Right ventricle myocardium superior (tissue), 1 donor: Measurements from ENCODE around the gene ENAH. TPM values are rescaled to one million over a fixed set of nuclear protein-coding genes. Genes with fewer than 3 reads are reported as not detected.
"Not testable (repeated sequence)": the region's sequence is repeated elsewhere in the genome, so short reads cannot be mapped to it uniquely, and the experiment has no call there.

Experiments used
- ATAC-seq: fragments of 200-7000 bp; cut with Tn5 transposase; one replicate; pipeline ENCODE4 v1.9.1; 2020; ENCODE audit warnings: mild to moderate bottlenecking; ENCODE audit not compliant: poor library complexity
- DNase-seq: peaks from one replicate; pipeline ENCODE4 v3.0.0-alpha.2; 2020
- intact Hi-C: fragments of 100-400 bp; cut with DNase I; formaldehyde crosslinking; loops from one replicate; pipeline ENCODE4 v1.11.2; 2022
- total RNA-seq: library from RNA; stranded (reverse); fragmentation: NEBNext Ultra II Directional; extraction: Animal tissue kit (Norgen Biotek cat#: 25700); gene quantifications from one replicate; pipeline ENCODE4 v1.2.1, GENCODE V29; 2021
- donor health status: DM: no; HTN: yes; CAD: no; lungs with severe emphysema.

Gene ENAH
- total RNA-seq, 1 donor from 2014 or later = 70.4 TPM

DNA sequence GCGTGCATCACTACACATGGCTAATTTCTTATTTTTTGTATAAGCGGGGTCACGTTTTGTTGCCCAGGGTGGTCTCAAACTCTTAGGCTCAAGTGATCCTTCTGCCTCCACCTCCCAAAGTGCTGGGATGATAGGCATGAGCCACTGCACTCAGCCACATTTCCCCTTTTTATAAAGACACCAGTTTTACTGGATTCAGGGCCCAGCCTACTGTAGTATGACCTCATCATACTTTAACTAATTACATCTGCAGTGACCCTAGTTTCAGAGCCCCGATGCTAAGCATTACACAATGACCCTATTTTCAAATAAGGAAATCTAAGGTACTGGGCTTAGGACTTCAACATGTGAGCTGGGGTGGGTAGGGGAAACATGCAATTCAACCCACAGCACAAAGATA is 31.8 kb upstream of the ENAH start:
- no peak for DNase-seq
- ATAC-seq = no peak
- intact Hi-C loops = no loop called here

DNA sequence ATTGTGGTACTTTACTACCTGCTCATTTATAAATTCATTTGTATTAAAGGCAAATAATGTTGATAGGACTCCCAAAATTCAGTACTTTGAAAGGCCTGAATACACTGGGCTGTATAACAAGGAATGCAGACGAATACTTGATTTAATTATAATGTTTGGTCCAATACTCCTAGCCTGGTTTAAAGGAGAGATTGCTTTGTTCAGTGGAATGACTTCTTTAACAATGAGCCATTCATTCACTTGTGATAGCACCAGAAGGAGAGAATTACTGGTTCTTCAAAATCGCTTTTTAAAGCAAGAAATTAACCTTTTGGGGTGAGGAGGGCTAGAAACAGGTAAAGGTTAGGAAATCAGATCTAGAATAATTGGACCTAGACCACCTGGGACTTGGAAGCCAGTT is 28.3 kb upstream of the ENAH start:
- no peak for ATAC-seq
- intact Hi-C loops = no loop called here
- DNase-seq = no peak

DNA sequence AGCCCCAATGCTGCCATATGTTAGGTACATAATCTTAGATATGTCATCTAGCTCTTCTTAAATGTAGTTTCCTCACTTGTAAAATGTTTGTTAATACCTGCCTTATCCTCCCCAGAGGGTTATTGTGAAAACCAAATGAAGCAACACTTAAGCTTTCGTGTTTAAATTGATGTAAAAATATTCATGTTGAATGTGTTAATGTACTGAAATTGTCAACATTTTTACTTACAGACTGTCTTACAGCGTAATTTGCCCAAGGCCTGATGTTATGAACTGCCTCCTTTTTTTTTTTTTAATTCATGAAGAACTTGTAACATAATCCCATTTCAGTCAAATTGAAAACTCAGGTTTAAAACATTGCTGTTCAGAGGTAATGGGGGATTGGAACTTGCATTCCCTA is 25.6 kb upstream of the ENAH start:
- DNase-seq (no peak), ATAC-seq (no peak)
- intact Hi-C loops = no loop called here

DNA sequence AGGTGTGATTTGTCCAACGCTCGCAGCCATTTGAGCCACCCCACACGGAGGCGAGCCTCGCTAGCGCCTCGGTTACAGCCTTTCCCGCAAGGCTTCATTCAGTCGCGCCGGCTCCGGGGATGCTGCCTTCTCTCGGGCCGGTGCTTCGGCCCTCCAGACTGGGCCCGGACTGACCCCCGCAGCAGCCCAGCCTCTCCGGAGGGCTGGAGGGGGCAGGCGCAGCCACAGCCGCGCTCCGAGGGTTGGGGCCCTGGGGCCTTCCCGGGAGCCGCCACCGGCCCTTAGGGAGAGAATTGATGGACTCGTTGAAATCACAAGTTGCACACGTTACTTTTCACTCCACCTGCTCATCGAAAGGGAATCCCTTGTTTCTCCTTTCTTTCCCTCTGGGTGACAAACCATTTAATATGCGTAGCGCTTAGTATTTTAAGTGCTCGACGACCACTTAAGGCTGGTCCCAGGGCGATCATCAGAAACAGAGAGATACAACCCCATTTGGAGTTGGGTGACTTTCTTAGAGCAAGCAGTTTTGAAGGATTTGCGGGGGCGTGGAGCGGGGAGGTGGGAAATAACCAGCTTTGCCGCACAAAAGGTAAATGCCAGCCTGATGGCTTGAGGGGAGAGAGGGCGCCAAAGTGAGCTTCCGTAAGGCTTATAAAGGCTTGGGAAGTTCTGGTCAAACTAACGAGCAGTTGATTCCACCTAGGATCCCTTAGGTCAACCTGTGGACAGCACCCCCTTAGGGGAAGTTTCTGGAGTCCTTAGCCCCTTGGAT is 24.6 kb upstream of the ENAH start:
- peak; percentile 50 for DNase-seq
- intact Hi-C loops = no loop called here
- no peak for ATAC-seq

DNA sequence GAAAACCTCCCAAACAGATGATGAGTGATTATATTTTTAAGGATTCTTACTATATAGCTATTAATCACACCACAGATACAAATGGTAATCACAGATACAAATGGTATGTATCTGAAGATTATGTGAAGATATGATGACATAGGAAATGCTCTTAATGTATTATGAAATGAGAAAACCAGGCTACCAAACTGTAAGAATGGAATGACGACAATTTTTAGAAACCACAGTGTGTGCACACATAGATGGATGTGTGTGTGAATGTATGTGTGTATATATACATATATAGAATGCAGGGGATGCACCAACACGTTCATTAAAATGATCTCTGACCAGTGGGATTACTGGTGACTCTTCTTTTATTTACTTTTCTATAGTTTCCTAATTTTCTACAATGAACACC is 21.5 kb upstream of the ENAH start:
- DNase-seq (no peak), ATAC-seq (no peak)
- intact Hi-C loops = no loop called here

DNA sequence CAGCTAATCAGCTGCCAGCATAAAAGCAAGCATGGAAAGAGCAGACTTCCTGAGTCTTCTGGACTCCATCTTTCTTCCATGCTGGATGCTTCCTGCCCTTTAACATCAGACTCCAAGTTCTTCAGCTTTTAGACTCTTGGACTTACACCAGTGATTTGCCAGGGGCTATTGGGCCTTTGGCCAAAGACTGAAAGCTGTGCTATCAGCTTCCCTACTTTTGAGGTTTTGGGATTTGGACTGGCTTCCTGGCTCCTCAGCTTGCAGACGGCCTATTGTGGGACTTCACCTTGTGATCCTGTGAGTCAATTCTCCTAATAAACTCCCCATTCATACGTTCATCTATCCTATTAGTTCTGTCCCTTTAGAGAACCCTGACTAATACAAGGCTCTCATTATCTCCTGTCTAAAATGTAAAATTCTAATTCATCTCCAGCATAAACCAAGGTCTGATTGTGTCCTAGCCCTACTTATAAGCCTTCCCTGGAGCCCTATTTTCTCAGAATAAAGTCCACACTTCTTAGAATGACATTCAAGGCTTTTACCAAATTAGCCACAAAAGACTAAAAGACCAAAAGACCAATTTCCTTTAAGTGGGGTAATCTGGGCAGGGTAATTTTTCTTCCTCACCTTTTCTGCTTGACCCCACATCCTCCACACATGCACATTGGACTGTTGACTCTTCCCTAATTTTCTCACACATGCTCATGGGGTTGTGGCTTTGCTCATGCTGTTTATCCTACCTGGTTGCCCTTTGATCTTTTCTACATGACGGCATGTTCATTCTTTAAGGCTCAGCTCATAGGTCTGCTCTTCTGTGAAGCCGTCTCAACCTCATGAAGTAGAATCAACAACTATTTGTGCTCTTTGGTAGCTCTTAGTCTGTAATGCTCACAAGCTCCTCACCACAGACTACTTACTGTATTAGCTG is 18.1 kb upstream of the ENAH start:
- DNase-seq (no peak), ATAC-seq (no peak)
- intact Hi-C loops = no loop called here

DNA sequence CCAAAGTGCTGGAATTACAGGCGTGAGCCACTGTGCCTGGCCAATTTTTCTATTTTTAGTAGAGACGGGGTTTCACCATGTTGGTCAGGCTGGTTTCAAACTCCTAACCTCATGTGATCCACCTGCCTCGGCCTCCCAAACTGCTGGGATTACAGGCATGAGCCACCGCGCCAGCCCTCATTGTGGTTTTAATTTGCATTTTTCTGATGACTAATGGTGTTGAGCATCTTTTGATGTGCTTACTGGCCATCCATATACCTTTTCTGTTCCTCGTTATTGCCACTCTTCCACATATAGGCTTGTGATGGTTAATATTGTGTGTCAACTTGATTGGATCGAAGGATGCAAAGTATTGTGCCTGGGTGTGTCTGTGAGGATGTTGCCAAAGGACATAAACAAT is 17.4 kb upstream of the ENAH start:
- DNase-seq (no peak), ATAC-seq (no peak)
- intact Hi-C loops = no loop called here

DNA sequence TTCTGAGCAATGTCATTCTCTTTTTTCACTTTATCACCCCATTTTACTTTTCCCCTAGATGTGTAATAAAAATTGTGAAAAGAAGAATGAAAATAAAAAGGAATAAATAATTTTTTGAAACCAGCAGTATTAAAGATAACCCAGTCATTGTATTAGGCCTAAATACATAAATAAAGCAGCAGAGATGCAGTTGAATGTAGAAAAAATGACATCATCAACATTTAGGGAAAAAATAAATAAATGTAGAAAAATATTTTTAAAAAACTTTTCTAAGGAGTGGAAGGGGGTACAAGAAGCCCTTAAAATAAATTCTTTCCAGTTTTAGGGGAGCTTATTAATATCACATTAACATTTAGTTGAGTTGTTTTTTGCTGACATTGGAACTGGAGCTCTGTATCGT is 15.3 kb upstream of the ENAH start:
- intact Hi-C loops = no loop called here
- ATAC-seq = no peak
- DNase-seq = no peak

DNA sequence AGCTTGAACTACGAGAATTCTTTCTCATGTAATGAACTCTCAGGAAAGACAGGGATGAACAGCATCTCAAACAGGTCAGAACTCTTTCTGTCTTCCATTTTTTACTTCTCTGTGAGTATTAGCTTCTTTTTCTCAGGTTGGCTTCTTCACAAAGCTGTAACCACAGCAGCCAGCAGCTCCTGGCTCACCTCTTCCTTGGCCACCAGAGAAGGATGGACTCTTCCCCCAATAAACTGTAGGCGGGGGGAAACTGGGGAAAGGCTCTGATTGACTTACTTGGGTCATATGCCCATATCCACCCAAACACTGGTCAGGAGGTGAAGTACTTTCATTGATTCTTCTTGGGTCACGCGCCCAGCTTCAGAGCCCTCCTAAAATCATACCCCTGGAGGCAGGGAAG is 14.4 kb upstream of the ENAH start:
- DNase-seq (no peak), ATAC-seq (no peak)
- intact Hi-C loops = no loop called here

DNA sequence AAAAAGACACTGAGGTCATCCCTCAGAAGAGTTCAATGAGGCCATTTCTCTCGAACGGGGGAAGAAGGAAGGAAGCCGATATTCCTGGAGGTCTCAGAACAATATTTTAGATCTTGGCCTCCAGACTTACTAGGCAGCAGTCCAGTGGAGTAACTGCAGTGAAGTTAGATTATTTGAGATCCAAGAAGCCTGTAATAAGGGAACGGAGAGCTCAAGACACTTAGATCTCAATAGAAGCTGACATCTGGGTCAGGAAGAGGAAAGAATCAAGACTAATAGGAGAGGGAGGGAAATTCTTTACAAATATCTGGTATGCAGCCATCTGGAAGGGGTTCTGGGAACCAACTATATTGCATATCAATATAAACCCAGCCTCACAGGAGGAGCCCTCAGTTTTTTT is 13.6 kb upstream of the ENAH start:
- no peak for DNase-seq
- ATAC-seq = no peak
- intact Hi-C loops = no loop called here

DNA sequence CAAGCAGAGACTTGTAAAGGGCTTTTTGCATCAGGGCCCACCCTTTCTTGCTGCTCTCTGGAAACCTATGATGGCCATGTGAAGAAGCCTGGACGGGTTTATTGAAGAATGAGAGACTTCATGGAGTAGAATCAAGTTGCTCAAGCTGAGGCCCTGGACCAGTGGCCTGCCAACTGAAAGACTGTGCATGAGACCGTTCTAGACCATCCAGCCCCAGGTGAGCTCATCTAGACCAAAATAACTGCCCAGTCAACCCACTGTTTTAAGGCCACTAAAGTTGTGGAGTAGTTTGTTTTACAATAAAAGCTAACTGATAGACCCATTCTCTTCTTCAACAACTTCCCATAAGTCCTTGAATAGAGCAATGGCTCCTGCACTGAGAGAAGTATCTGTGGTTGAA is 11.8 kb upstream of the ENAH start:
- intact Hi-C loops = no loop called here
- no peak for DNase-seq
- ATAC-seq = no peak

DNA sequence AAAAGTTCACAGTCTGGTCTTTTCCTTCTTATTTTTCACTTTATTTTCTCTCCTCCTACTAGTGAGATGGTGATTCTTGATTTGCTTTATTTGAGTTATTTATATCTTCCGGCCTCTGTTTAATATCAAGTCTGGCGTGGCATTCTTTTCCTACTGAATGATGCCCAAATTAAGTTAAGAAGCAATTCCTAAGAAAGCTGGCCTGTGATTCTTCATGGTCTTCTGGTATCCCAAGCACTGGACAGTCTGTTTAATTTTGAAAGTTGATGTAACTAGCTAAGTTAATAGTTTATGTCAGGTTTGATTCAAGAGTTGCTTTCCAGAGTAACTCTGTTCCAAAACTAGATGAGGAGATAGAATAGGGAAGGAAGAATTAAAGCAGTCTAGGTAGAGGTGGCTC is 9.2 kb upstream of the ENAH start:
- intact Hi-C loops = no loop called here
- ATAC-seq (no peak), DNase-seq (no peak)

DNA sequence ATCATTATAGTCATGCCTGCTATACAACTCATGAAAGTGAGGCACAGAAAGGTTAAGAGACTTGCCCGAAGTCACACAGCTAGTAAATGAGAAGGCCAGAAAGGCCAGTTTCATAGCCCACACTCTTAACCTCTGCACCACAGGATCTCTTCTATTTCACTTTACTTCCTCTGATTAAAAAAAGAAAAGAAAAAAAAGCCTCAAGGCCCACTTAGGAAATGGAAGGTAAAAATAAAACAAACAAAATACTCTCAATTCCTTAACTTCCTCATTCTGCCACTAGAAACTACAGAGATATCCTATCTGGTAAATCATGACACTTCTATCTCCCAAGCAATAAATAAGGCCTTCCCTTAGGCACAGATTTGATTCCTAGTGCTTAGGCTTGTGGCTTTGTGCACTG is 7.6 kb upstream of the ENAH start:
- no peak for DNase-seq
- ATAC-seq = no peak
- intact Hi-C loops = no loop called here

DNA sequence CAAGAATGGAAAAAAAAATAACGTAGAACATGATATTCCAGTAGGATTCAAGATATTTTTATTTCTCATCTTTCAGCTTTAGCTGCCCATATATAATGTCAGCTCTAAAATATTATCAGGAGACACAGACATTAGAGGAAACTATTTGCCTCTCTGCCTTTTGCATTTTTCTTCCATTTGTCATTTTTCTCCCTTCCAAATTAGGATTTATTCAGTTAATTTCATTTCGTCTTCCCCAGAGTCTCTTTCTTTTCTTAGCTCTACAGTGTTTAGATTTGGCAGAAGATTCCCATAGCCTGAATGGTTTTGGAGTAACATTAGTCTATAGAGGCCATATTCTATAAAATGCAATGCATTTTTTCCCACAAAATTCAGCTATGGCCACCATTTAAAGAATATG is 5.1 kb upstream of the ENAH start:
- ATAC-seq (no peak), DNase-seq (no peak)
- intact Hi-C loops = loop anchor here (5.0 to 10.0 kb wide), 2 partner anchors 109 to 173 kb away; no protein-coding TSS in a partner anchor

DNA sequence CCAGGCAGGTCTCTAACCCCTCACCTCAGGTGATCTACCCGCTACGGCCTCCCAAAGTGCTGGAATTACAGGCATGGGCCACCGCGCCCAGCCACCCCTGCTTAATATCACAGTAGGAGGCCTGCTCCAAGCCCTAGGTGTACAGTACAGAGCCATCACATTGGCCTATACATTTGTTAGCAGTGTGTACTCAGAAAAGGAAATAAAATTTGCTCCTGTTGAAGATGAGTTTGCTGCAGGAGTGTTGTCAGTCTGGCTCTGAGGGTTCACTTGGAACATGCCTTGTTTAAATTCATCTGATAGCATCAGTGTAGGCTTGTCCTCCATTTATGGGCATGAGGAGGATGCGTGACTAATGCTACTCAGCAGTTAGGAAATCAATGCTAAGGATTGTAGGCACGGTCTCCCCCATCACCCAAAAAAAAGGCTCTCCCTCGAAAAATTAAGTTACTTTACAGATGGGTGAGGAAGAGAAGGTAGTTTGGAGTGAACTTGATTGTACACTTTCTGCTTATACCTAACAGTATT is 4.6 kb upstream of the ENAH start:
- no peak for ATAC-seq

DNA sequence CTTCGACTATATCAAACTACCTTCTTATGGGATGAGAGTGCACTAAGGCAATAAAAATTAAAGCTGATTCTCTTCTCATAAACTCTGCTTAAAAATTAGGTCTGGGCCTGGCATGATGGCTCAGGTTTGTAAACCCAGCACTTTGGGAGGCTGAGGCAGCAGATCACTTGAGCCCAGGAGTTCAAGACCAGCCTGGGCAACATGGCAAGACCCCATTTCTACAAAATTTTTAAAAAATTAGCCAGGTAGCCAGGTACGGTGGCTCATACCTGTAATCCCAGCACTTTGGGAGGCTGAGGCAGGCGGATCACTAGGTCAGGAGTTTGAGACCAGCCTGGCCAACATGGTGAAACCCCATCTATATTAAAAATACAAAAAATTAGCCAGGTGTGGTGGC is 3.3 kb upstream of the ENAH start:
- intact Hi-C loops = loop anchor here (5.0 to 10.0 kb wide), 2 partner anchors 111 to 171 kb away; no protein-coding TSS in a partner anchor
- DNase-seq, ATAC-seq: not testable (repeated sequence)

More for the DNA sequence above, 4.6 kb upstream of the ENAH start:
- intact Hi-C loops = loop anchor here (5.0 to 10.0 kb wide), 2 partner anchors 110 to 173 kb away; no protein-coding TSS in a partner anchor
- DNase-seq = no peak

DNA sequence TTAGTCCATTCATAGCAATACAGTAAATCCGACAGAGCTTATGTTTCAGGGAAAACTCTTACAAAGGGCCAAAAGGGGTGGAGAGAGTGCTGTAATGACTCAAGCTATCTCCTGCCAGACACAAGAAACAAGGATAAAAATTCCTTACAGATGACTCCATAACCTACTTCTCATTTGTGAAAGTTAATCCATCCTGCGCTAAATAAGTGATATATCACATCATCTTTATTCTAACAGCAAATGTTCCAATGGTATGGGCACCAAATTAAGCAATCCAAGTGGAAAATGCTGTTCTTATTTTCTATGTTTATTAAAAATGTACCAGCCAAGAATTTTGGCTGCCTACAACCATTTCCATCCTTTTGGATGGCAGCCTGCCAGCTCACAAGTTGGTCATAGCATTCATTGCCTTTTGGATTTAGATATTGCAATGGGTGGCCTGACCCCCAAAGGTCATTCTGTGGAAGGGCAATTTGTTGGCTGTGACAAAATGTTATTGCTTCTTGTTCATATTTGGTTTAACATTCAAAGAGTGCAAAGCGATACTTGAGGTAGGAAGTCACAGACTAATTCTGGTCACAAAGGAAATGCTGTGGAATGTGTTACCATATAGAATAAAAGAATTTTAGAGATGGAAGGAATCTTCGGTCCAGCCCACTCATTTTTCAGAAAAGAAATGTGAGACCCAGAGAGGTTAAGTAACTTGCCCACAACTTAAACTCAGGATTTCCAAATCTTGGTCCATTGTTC is 2.8 kb upstream of the ENAH start:
- intact Hi-C loops = loop anchor here (5.0 to 10.0 kb wide), 2 partner anchors 112 to 171 kb away; no protein-coding TSS in a partner anchor
- no peak for ATAC-seq
- peak; percentile 53 for DNase-seq

DNA sequence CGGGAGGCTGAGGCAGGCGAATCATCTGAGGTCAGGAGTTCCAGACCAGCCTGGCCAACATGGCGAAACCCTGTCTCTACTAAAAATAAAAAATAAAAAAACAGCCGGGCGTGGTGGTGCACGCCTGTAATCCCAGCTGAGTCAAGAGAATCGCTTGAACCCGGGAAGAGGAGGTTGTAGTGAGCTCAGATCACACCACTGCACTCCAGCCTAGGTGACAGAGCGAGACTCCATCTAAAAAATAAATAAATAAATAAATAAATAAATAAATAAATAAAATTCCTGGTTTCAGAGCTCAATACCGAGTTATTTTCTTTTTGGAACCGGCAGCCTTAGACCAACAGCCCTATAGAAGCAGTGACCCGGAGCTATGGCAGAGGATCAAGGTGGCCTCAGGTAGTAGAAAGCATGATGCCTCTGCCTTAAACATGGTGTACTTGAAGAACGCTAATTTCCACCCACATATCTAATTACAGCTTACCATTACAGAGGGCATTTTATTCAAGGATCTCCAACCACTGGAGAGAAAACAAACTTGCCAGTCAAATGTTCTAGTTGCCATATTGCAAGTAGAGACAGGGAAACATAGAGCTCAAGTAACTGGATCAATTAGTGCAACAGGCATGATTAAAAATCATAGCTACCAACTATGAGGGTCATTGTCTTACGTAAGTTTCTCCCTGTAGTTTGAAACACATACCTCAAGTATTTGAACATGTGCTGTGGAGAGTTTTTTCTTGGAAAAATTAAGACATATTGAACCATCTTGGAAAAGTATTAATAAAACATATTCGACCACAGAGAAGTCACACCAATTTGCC is 2.0 kb upstream of the ENAH start:
- intact Hi-C loops = loop anchor here (5.0 to 10.0 kb wide), 2 partner anchors 112 to 170 kb away; no protein-coding TSS in a partner anchor
- ATAC-seq (no peak), DNase-seq (no peak)
